Liver (tissue), 9 donors: Measurements from ENCODE around the gene NWD2. TPM values are rescaled to one million over a fixed set of nuclear protein-coding genes. Genes with fewer than 3 reads are reported as not detected.

Source experiments
- DNase-seq: peaks from one replicate; pipeline ENCODE4 v3.0.0-alpha.2; 2017; ENCODE audit warnings: low spot score
- H3K27ac ChIP-seq, 2 donors: one replicate each; pipeline ENCODE4 v1.7.0; 2013; ENCODE audit warnings: inconsistent platforms in 2 of 2, low read length in 2 of 2, control low read depth in 1 of 2, low read depth in 1 of 2, mild to moderate bottlenecking in 1 of 2
- H3K27me3 ChIP-seq, 4 donors: one replicate each; pipeline versions ENCODE4 v1.6.1 to v1.7.0; 2013; ENCODE audit warnings: low read length in 3 of 4, inconsistent platforms in 1 of 4, mild to moderate bottlenecking in 1 of 4, moderate library complexity in 1 of 4; ENCODE audit not compliant: control insufficient read depth in 4 of 4, insufficient read depth in 4 of 4
- H3K36me3 ChIP-seq, 4 donors: one replicate each; pipeline versions ENCODE4 v1.6.1 to v1.7.0; 2013; ENCODE audit warnings: low read length in 3 of 4, mild to moderate bottlenecking in 3 of 4, low read depth in 1 of 4, moderate library complexity in 1 of 4; ENCODE audit not compliant: control insufficient read depth in 4 of 4, insufficient read depth in 3 of 4
- H3K4me1 ChIP-seq, 4 donors: one replicate each; pipeline versions ENCODE4 v1.6.1 to v1.7.0; 2013; ENCODE audit warnings: low read length in 3 of 4, mild to moderate bottlenecking in 3 of 4, moderate library complexity in 1 of 4; ENCODE audit not compliant: control insufficient read depth in 4 of 4, insufficient read depth in 4 of 4
- H3K4me3 ChIP-seq, 3 donors: one replicate each; pipeline versions ENCODE4 v1.6.1 to v1.7.0; 2013; ENCODE audit warnings: low read length in 3 of 3, control low read depth in 1 of 3, low read depth in 1 of 3, mild to moderate bottlenecking in 1 of 3
- H3K9ac ChIP-seq, 2 donors: one replicate each; pipeline ENCODE4 v1.7.0; 2013; ENCODE audit warnings: low read length in 2 of 2, mild to moderate bottlenecking in 2 of 2, moderate library complexity in 2 of 2, control low read depth in 1 of 2, low read depth in 1 of 2
- H3K9me3 ChIP-seq, 4 donors: one replicate each; pipeline versions ENCODE4 v1.6.1 to v1.7.0; 2013; ENCODE audit warnings: low read length in 3 of 4; ENCODE audit not compliant: control insufficient read depth in 4 of 4
- CTCF ChIP-seq: fragments of 150-350 bp; IDR thresholded peaks from 2 replicates; pipeline ENCODE4 v1.5.1; 2017; ENCODE audit warnings: improper control_type of control experiment, low read depth, low read length; ENCODE audit not compliant: missing input control
- EGR1 ChIP-seq, 2 donors: IDR thresholded peaks; 2 replicates each; pipeline ENCODE4 v1.6.1; 2016 to 2018; ENCODE audit warnings: antibody characterized with exemption in 2 of 2, low read depth in 2 of 2
- FOXA1 ChIP-seq: IDR thresholded peaks from 2 replicates; pipeline ENCODE4 v1.6.1; 2016; ENCODE audit warnings: antibody characterized with exemption
- HNF4A ChIP-seq, 2 donors: conservative IDR thresholded peaks; 2 replicates each; pipeline ENCODE4 v1.6.1; 2016; ENCODE audit warnings: antibody characterized with exemption in 2 of 2, mild to moderate bottlenecking in 2 of 2
- HNF4G ChIP-seq: IDR thresholded peaks from 2 replicates; pipeline ENCODE4 v1.6.1; 2016; ENCODE audit warnings: antibody characterized with exemption
- JUND ChIP-seq, 2 donors: IDR thresholded peaks; 2 replicates each; pipeline ENCODE4 v1.6.1; 2016; ENCODE audit warnings: antibody characterized with exemption in 2 of 2
- MAX ChIP-seq: IDR thresholded peaks from 2 replicates; pipeline ENCODE4 v1.6.1; 2016; ENCODE audit warnings: antibody characterized with exemption
- NR2F2 ChIP-seq: IDR thresholded peaks from 2 replicates; pipeline ENCODE4 v1.6.1; 2016; ENCODE audit warnings: antibody characterized with exemption
- RAD21 ChIP-seq, 2 donors: IDR thresholded peaks; 2 replicates each; pipeline ENCODE4 v1.6.1; 2016; ENCODE audit warnings: antibody characterized with exemption in 2 of 2, mild to moderate bottlenecking in 2 of 2
- REST ChIP-seq: IDR thresholded peaks from 2 replicates; pipeline ENCODE4 v1.6.1; 2016; ENCODE audit warnings: antibody characterized with exemption, mild to moderate bottlenecking
- RXRA ChIP-seq, 2 donors: IDR thresholded peaks; 2 replicates each; pipeline ENCODE4 v1.6.1; 2017 to 2018; ENCODE audit warnings: antibody characterized with exemption in 2 of 2, mild to moderate bottlenecking in 1 of 2
- SP1 ChIP-seq: IDR thresholded peaks from 2 replicates; pipeline ENCODE4 v1.6.1; 2018; ENCODE audit warnings: antibody characterized with exemption, mild to moderate bottlenecking
- TAF1 ChIP-seq: conservative IDR thresholded peaks from 2 replicates; pipeline ENCODE4 v1.6.1; 2016; ENCODE audit warnings: antibody characterized with exemption, mild to moderate bottlenecking
- YY1 ChIP-seq: IDR thresholded peaks from 2 replicates; pipeline ENCODE4 v1.6.1; 2016; ENCODE audit warnings: antibody characterized with exemption, mild to moderate bottlenecking
- ZBTB33 ChIP-seq: IDR thresholded peaks from 2 replicates; pipeline ENCODE4 v1.6.1; 2016; ENCODE audit warnings: antibody characterized with exemption
- WGBS: extraction: QIAGEN DNeasy Blood & Tissue Kit; methylation state at CpG from one replicate; pipeline ENCODE4 v1.1.7; 2013; 5-methylcytosine and 5-hydroxymethylcytosine counted together
- polyA plus RNA-seq, 2 donors: library from polyadenylated mRNA; stranded (reverse) in 1 of 2; unstranded in 1 of 2; fragments of 200-250 nt in 1 of 2; fragments of >200 nt in 1 of 2; fragmentation: Nextera tagmentation in 1 of 2; extraction: Ambion mirVana in 1 of 2; gene quantifications; one replicate each; pipeline versions ENCODE4 v1.2.1 to v1.2.3, GENCODE V29; 2013 to 2015
- total RNA-seq, 2 donors: library from RNA; depleted of rRNA; stranded (reverse); fragments of >200 nt; gene quantifications; one replicate each; pipeline ENCODE4 v1.2.3, GENCODE V29; 2014
- donor health status: healthy.
- donor health status: healthy.
- donor health status: healthy.
- donor health status: healthy.
- donor health status: healthy.

Gene NWD2
- total and polyA plus RNA-seq, 4 donors = 0.08 to 0.37 TPM; not detected in 2

GRCh38 chr4:37450911-37451310 is 206.4 kb downstream of the NWD2 start (continued):
- TF ChIP-seq FOXA1 = no peak

GRCh38 chr4:37451656-37452055 is 207.1 kb downstream of the NWD2 start:
- 88% methylated on average over 2 of the region's 2 CpGs for WGBS
- H3K4me1 ChIP-seq = peaks cover 0 to 26% (median 10%) of the 10 kb centered on the region in 4 donors
- H3K27ac ChIP-seq = no peak overlapping the region
- no peak overlapping the region for H3K9ac ChIP-seq
- H3K4me3 ChIP-seq = no peak overlapping the region
- H3K27me3 ChIP-seq = no peaks in the 10 kb centered on the region
- TF ChIP-seq ZBTB33 = no peak
- TF ChIP-seq TAF1 = no peak
- no peak for TF ChIP-seq JUND (IDR thresholded peaks at IDR 0.05)
- no peak for TF ChIP-seq MAX
- TF ChIP-seq RAD21 (IDR thresholded peaks at IDR 0.05) = no peak
- DNase-seq = no peak
- H3K9me3 ChIP-seq = no peaks in the 10 kb centered on the region
- no peaks in the 10 kb centered on the region for H3K36me3 ChIP-seq

- under 1% methylated on average over 3 of the region's 3 CpGs for WGBS
- peaks cover 0 to 38% (median 10%) of the 10 kb centered on the region in 4 donors for H3K4me1 ChIP-seq
- peak overlapping the region in 1 of 2 donors; percentile 43 for H3K9ac ChIP-seq
- no peaks in the 10 kb centered on the region for H3K36me3 ChIP-seq
- peak overlapping the region; percentile 36 to 83 (median 54) for H3K4me3 ChIP-seq
- H3K27ac ChIP-seq = peak overlapping the region; percentile 59 to 63
- H3K27me3 ChIP-seq = no peaks in the 10 kb centered on the region
- DNase-seq = peak; percentile 40
- TF ChIP-seq NR2F2 (no peak), SP1 (peak; percentile 38), FOXA1 (no peak), YY1 (no peak), RXRA (IDR thresholded peaks at IDR 0.05) (peak; percentile 37 to 84), CTCF (peak; percentile 60), RAD21 (IDR thresholded peaks at IDR 0.05) (peak; percentile 88 to 91), HNF4A (conservative IDR thresholded peaks at IDR 0.05) (peak in 1 of 2 donors; percentile 47)
- no peaks in the 10 kb centered on the region for H3K9me3 ChIP-seq
Observed at GRCh38 chr4:37452952-37453280, 208.4 kb downstream of the NWD2 start.

- Histone ChIP-seq H3K27me3 (no peaks in the 10 kb centered on the region), H3K27ac (peak overlapping the region; percentile 59 to 63), H3K4me3 (peak overlapping the region; percentile 36 to 83 (median 54)), H3K9me3 (no peaks in the 10 kb centered on the region), H3K9ac (peak overlapping the region in 1 of 2 donors; percentile 78), H3K4me1 (peaks cover 0 to 40% (median 10%) of the 10 kb centered on the region in 4 donors), H3K36me3 (no peaks in the 10 kb centered on the region)
- peak; percentile 60 for DNase-seq
- WGBS = 2% methylated on average over 56 of the region's 56 CpGs
- TF ChIP-seq MAX (no peak), RXRA (IDR thresholded peaks at IDR 0.05) (peak; percentile 3 to 41), TAF1 (no peak), EGR1 (IDR thresholded peaks at IDR 0.05; ENCODE audit: low read depth in 2 of 2) (no peak), REST (no peak), HNF4G (no peak), NR2F2 (no peak), CTCF (no peak)
Observed at GRCh38 chr4:37453281-37453998, 208.9 kb downstream of the NWD2 start.
